ENCODE measurements around the gene PDE12.

Gene PDE12, protein sequence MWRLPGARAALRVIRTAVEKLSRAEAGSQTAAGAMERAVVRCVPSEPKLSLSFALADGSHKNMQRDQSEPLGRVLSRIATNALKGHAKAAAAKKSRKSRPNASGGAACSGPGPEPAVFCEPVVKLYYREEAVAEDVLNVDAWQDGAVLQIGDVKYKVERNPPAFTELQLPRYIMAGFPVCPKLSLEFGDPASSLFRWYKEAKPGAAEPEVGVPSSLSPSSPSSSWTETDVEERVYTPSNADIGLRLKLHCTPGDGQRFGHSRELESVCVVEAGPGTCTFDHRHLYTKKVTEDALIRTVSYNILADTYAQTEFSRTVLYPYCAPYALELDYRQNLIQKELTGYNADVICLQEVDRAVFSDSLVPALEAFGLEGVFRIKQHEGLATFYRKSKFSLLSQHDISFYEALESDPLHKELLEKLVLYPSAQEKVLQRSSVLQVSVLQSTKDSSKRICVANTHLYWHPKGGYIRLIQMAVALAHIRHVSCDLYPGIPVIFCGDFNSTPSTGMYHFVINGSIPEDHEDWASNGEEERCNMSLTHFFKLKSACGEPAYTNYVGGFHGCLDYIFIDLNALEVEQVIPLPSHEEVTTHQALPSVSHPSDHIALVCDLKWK
- long read RNA-seq, donor 1, full-length matches to known transcripts = 9 of 184 reads
- long read RNA-seq, donor 1, partial matches to known transcripts = 35 of 184 reads
- long read RNA-seq, donor 1, other reads (novel, unspliced or antisense) = 140 of 184 reads
- long read RNA-seq, donor 2, full-length matches to known transcripts = 3 of 3 reads
- long read RNA-seq, donor 2, partial matches to known transcripts = 0 of 3 reads
- long read RNA-seq, donor 2, other reads (novel, unspliced or antisense) = 0 of 3 reads
- long read RNA-seq, donor 3, full-length matches to known transcripts = 3 of 3 reads
- long read RNA-seq, donor 3, partial matches to known transcripts = 0 of 3 reads
- long read RNA-seq, donor 3, other reads (novel, unspliced or antisense) = 0 of 3 reads
- long read RNA-seq, donor 4, full-length matches to known transcripts = 4 of 4 reads
- long read RNA-seq, donor 4, partial matches to known transcripts = 0 of 4 reads
- long read RNA-seq, donor 4, other reads (novel, unspliced or antisense) = 0 of 4 reads
- long read RNA-seq, donor 5, full-length matches to known transcripts = 3 of 215 reads
- long read RNA-seq, donor 5, partial matches to known transcripts = 8 of 215 reads
- long read RNA-seq, donor 5, other reads (novel, unspliced or antisense) = 204 of 215 reads
- long read RNA-seq, donor 6, full-length matches to known transcripts = 5 of 5 reads
- long read RNA-seq, donor 6, partial matches to known transcripts = 0 of 5 reads
- long read RNA-seq, donor 6, other reads (novel, unspliced or antisense) = 0 of 5 reads
- long read RNA-seq, donor 7, full-length matches to known transcripts = 7 of 7 reads
- long read RNA-seq, donor 7, partial matches to known transcripts = 0 of 7 reads
- long read RNA-seq, donor 7, other reads (novel, unspliced or antisense) = 0 of 7 reads
- long read RNA-seq, donor 8, full-length matches to known transcripts = 4 of 4 reads
- long read RNA-seq, donor 8, partial matches to known transcripts = 0 of 4 reads
- long read RNA-seq, donor 8, other reads (novel, unspliced or antisense) = 0 of 4 reads

DNA sequence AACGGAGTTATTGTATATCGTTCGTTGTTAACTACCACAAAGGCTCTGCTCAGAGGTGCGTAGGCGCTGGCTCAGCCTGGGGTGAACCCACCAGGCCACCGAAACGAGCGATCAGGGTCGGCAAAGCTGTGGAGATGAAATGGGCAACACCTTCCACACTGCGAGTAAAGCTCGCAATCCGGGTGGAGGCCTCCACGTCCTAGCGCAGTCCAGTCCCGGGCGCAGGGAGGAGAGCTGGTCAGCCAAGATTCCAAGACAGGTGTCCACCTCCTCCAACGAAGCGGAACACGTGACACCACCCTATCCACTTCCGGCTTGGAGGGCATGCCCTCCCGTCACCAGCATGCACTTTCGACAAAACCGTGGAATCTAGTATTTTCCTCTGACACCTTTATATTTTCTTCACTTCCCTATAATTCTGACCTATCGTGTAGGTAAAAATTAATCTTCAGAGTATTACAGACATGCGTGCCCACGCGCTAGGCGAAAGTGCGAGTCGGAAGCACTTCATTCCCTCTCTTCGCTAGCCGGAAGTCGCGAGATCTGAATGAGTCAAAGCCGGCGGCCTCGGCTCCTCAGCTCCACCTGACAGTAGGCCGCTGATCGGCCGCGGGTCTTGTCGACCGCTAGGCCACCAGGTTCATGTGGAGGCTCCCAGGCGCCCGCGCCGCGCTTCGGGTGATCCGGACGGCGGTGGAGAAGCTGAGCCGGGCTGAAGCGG is at the start of gene PDE12:
Gene PDE12, plus strand, starts transcription at position 537 of the 721 bp plus-strand sequence. Its CDS starts 106 bp downstream, at position 643.
- DNase-seq = peak; percentile 100

DNA sequence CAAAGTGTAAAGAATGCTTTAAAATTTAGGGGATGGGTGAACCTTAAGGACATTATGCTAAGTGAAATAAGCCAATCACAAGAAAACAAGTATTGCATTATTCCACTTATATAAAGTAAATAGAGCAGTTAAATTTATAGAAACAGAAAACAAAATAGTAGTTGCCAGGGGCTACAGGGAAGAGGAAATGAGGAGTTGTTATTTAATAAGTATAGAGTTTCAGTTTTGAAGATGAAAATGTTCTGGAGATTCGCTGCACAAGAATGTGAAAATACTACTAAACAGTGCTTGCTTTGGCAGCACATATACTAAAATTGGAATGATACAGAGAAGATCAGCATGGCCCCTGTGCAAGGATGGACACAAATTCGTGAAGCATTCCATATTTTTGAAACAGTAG is 43.9 kb upstream of the PDE12 start:
- DNase-seq = no peak

DNA sequence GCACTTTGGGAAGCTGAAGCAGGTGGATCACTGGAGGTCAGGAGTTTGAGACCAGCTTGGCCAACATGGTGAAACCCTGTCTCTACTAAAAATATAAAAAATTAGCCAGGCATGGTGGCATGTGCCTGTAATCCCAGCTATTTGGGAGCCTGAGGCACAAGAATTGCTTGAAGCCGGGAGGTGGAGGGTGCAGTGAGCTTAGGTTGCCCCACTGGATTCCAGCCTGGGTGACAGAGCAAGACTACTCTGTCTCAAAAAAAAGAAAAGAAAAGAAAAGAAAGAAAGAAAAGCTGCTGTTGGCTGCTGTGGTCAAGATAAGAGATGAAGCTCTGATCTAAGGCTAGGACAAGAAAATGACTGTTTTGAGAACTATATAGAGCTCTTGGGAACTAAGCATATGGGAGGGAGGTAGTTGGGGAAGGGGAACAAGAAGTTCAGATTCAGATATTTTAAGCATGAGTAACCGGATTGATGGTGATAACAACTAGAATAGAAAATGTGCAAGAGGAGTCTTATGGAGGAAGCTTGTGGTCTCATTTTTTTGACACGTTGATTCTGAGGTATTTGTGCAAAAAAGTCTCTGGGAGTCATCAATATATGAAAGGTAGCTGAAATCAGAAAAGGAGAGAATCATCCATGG is 37.7 kb upstream of the PDE12 start:
- DNase-seq = no peak

DNA sequence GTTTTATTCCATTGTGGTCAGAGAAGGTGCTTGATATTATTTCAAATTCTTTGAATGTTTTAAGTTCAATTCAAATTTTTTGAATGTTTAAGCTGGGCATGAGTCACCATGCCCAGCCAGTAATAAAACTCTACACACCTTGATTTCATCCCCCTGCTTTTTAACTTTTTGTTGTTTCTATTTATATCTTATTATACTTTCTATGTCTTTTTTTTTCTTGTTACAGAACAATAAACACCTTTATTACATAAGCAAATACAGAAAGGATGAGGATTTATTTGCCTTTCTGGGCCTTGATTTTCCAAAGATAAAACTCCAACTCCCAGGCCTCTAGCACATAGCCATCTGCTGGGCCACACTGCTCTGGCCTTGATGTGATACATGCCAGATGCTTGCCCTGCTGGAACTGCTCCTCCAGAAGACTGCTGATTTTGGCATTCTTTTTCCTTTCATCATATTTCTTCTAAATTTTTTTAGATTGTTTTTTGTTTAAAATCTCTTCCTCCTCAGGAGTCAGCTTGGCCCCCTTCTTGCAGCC is 25.9 kb upstream of the PDE12 start:
- no peak for DNase-seq

DNA sequence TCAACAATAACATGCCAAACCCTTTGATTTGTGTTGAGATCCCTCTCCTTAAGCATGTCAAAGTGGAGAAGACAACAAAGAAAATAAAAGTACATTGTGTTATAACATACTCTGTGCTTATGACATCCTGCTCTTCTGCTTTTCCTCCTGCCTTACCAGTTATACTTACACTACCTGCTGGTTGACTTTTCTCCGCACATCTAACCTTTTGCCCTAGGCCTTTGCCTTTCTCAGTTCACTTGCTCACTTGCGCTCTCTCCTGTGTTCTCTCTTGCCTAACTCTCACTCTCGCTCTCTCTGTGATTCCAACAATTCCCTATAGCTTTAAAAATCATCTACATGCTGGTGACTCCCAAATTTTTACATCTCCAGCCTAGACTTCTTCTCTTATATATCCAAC is 17.6 kb upstream of the PDE12 start:
- no peak for DNase-seq

DNA sequence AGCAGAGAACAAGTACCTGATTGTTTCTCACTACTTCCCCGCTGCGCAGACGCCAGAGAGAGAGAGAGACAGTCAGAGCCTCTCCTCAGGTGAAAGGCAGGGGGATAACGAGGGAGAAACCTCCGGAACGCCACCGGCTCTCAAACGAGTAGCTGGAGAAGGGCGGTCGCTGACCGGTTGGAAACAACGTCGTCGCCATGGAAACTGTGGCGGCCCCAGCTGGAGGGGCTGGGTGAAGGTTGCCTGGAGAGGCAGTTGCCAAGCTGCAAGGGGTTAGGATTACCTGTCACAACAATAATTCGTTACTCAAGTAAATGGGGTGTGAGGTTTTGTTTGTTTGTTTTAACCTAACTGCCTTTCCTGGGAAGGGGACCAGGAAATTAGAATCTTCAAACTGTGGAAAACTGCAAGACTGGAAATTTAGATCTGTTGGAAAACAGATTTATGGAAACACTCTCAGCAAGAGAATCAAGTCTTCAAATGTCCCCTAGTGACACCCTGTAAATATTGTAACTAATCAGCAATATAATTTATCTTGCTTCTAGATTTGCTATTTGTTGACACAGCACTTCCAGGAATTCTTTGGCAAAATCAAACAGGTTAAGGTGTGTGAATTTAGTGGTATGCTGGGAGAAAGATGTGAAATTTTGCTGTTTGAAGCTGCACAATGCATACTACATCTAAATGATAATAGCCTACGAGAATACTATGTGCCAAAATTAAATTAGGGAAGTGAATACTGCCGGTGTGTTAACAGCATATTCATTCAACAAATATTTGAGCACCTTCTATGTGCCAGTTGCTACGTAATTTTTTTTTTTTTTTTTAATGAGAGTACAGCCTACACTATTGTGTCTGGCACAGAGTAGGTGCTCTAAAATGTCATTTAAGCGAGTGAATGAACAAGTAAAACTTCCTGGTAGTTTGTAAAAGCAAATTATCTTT is 11.6 kb upstream of the PDE12 start, which contains the start of gene DNAH12:
Gene DNAH12, minus strand, starts transcription at position 164 of the 945 bp plus-strand sequence. CDS start 1,474 bp downstream, outside the sequence.
- peak; percentile 65 for DNase-seq

DNA sequence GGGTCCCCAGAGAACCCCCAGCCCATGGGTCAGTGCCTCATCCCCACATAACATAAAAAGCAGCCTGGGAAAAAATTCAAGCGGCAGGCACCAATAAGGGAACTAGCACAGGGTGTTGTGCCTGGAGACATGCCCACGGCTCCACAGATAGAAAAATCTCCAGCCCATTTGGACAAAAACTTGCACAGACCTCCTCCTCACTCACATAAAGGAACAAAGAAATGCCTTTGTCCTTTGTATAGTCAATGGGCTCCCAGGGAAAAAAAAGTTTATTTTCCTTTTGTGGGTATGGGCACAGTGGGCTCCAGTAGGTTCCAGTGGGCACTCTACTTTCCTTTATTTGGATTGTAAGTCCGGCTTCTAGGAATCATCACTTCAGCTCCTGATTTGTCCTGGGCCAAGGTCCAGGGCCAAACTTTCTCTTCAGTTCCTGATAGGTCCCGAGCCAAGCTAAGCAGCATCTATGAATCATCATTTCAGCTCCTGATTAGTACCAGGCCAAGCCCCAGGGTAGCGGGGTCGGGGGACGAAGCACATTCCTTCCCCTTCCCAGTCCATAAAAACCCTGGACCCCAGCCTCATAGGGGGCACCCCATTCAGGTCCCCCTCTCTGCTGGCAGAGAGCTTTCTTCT is 10.3 kb upstream of the PDE12 start:
- DNase-seq = no peak

DNA sequence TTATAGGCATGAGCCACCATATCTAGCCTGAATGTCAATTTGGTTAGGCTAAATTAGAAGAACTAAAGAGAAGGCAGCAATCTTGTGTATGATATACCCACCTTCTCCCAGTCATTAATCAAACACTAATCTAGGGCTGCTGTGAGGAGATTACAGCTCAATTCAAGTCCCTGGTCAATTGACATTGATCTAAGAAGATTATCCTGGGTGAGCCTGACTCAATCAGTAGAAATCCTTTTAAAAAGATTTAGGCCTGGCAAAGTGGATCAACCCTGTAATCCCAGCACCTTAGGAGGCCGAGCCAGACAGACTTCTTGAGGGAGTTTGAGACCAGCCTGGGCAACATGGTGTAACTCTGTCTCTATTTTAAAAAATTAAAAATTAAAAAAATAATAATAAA is 9.5 kb upstream of the PDE12 start:
- no peak for DNase-seq

DNA sequence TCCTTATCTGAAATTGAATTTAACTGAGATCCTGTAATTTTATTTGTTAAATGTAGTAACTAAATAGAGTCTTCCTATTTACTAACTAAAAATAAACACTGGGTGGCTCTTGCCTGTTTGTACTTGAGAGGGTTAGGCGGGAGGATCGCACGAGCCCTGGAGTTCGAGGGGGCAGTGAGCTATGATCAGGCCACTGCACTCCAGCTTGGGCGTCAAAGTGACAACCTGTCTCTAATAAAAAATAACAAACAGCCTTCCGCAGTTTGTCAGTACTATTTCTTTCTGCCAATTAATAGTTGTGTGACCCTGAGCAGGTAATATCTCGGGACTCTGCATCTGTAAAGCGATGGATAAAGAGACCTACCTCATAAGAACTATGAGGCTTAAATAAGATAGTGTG is 768 bp upstream of the PDE12 start:
- DNase-seq = no peak

DNA sequence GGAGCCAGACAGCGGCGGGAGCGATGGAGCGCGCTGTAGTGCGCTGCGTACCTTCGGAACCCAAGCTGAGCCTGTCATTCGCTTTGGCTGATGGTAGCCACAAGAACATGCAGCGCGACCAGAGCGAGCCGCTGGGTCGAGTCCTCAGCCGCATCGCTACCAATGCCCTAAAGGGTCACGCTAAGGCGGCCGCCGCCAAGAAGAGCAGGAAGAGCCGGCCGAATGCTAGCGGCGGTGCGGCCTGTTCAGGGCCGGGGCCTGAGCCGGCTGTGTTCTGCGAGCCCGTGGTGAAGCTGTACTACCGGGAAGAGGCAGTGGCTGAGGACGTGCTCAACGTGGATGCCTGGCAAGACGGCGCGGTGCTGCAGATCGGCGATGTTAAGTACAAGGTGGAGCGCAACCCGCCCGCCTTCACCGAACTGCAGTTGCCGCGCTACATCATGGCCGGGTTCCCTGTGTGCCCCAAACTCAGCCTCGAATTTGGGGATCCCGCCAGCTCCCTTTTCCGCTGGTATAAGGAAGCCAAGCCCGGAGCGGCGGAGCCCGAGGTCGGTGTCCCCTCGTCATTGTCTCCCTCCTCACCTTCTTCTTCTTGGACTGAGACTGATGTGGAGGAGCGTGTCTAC is 498 bp downstream of the PDE12 start:
- no peak for DNase-seq

DNA sequence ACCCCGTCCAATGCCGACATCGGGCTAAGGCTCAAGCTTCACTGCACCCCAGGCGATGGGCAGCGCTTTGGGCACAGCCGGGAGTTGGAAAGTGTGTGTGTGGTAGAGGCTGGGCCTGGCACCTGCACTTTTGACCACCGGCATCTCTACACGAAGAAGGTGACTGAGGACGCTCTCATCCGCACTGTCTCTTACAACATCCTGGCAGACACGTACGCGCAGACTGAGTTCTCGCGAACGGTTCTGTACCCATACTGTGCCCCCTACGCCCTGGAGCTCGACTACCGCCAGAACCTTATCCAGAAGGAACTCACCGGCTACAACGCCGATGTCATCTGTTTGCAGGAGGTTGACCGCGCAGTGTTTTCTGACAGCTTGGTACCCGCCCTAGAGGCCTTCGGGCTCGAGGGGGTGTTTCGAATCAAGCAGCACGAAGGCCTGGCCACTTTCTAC is 1.0 kb downstream of the PDE12 start:
- DNase-seq = no peak

DNA sequence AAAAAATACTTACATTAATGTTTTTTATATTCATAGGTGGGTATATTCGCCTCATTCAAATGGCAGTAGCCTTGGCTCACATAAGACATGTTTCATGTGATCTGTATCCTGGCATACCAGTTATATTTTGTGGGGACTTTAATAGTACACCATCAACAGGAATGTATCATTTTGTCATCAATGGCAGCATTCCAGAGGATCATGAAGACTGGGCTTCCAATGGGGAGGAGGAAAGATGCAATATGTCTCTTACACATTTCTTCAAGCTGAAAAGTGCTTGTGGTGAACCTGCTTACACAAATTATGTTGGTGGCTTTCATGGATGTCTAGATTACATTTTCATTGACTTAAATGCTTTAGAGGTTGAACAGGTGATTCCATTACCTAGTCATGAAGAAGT is 3.5 kb downstream of the PDE12 start:
- DNase-seq = no peak

DNA sequence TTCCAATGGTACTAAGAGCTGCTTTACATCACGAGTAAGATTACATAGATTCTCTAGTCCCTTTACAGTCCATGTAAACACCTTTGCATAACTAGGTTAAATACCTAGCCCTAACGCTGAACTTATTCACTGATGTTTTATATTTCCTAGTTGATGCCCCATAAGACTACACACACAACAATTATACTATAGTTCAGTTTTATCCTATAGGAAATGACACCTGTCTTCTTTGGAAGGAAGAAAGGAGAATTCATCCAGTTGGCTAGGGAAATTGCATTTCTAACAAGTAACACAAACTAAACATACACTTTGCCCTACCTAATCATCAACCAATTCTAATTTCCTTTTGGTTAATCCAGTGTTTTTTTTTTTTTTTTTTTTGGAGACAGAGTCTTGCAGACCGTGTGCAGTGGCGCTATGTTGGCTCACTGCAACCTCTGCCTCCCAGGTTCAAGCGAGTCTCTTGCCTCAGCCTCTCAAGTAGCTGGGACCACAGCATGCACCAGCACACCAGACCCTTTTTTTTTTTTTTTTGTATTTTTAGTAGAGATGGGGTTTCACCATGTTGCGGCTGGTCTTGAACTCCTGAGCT is 13.9 kb downstream of the PDE12 start:
- no peak for DNase-seq

DNA sequence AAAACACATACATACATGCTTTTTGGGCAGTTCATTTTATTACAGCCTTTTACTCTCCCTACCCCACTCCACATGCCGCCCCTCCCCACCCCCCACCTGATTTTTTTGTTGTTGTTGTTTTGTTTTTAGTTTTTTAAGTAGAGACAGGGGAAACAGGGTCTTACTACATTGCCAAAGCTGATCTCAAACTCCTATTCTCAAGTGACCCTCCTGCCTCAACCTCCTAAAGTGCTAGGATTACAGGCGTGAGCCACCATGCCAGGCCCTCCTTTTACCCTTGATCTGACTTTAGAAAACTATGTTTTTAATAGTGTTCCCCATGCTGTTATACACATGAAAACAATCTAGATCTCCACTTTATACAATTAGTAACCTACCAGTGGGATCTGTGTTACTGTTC is 14.8 kb downstream of the PDE12 start:
- no peak for DNase-seq

DNA sequence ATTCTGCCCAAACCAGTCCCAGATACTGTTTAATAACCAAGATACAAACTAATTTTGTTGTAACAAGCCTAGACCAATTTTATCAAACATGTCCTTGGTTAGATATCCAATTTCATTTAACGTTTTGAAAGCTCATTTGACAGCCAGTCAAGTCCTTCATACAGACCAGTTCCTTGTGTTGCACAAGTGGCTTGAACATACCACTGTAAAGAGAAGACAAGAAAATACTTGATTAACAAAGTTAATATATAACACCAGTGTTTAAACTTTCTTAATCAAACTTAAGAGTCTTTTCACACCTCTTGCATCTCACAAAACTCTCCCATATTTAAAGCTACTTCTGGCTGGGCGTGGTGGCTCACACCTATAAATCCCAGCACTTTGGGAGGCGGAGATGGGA is 16.0 kb downstream of the PDE12 start:
- no peak for DNase-seq

DNA sequence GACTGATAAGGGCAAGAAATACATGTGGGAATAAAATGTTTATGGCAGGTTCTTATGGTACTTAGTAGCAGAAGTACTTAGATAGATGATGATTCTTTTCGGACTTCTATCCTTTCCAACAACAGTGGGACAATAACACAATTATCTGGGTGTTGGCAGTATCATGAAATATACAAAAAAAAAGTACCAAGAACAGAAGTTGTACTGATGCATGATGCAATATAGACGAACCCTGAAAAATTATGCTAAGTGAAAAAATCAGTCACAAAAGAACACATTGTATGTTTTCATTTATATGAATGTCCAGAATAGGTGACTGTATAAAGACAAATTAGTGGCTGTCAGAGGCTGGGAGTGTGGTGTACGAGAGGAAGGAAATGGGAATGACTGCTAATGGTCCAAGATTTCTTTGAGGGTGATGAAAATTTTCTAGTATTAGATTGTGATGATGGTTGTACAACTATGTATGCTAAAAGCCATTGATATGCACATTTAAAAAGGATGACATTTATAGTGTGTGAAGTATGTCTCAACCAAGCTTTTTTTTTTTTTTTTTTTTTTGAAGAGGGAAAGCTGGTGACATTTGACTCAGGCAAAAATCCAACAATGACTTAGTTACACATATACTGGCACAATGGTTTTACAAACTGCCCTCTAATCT is 20.0 kb downstream of the PDE12 start:
- DNase-seq = no peak

DNA sequence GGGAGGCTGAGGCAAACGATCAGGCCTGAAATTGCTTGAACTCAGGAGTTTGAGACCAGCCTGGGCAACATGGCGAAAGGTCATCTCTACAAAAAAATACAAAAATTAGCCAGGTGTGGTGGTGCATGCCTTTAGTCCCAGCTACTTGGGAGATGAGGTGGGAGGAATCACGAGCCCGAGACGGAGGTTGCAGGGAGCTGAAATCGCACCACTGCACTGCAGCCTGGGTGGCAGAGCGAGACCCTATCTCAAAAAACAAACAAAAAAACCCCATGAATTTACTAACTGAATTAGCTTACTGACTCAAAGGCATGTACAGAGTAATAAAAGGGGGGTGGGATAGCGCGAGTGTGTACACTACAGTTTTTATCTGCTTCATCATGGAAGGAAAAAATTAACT is 21.7 kb downstream of the PDE12 start:
- peak; percentile 32 for DNase-seq

All from right kidney (tissue), 9 donors.